Endothelial cell (in vitro differentiated cells): Measurements from ENCODE around the gene ELAVL2. TPM values are rescaled to one million over a fixed set of nuclear protein-coding genes. Genes with fewer than 3 reads are reported as not detected.

Experiments used
- DNase-seq: peaks from one replicate; pipeline ENCODE4 v3.0.0; 2021; ENCODE audit warnings: low spot score
- H3K27ac Mint-ChIP-seq: one replicate; pipeline ENCODE4 v1.8.0; 2021; ENCODE audit warnings: mixed read lengths, inconsistent platforms; ENCODE audit not compliant: unreplicated experiment
- H3K27me3 Mint-ChIP-seq: one replicate; pipeline ENCODE4 v1.8.0; 2021; ENCODE audit warnings: mild to moderate bottlenecking, moderate library complexity, mixed read lengths, inconsistent platforms; ENCODE audit not compliant: unreplicated experiment
- H3K36me3 Mint-ChIP-seq: one replicate; pipeline ENCODE4 v1.8.0; 2021; ENCODE audit warnings: mild to moderate bottlenecking, low read depth, mixed read lengths, inconsistent platforms; ENCODE audit not compliant: unreplicated experiment
- H3K4me1 Mint-ChIP-seq: one replicate; pipeline ENCODE4 v1.8.0; 2021; ENCODE audit warnings: mild to moderate bottlenecking, mixed read lengths, inconsistent platforms; ENCODE audit not compliant: unreplicated experiment
- H3K4me3 Mint-ChIP-seq: one replicate; pipeline ENCODE4 v1.8.0; 2021; ENCODE audit warnings: mild to moderate bottlenecking, mixed read lengths, inconsistent platforms; ENCODE audit not compliant: unreplicated experiment
- H3K9me3 Mint-ChIP-seq: one replicate; pipeline ENCODE4 v1.8.0; 2021; ENCODE audit warnings: mixed read lengths, inconsistent platforms; ENCODE audit not compliant: unreplicated experiment
- total RNA-seq: library from RNA; stranded (reverse); fragmentation: NEBNext Ultra II Directional; extraction: Animal tissue kit (Norgen Biotek cat#: 25700); gene quantifications from one replicate; pipeline ENCODE4 v1.2.1, GENCODE V29; 2021; ENCODE audit not compliant: unreplicated experiment
- TF ChIP-seq, protein P1 (sequence below): fragments of 200-600 bp; sonication (generic); IDR thresholded peaks from one replicate; pipeline ENCODE4 v1.5.0; 2021; ENCODE audit warnings: antibody characterized with exemption; ENCODE audit not compliant: unreplicated experiment

Gene ELAVL2
- total RNA-seq, 1 donor from 2014 or later, result 10.3 TPM

- H3K27ac Mint-ChIP-seq, result no peak overlapping the region
- TF ChIP-seq, protein P1, sequence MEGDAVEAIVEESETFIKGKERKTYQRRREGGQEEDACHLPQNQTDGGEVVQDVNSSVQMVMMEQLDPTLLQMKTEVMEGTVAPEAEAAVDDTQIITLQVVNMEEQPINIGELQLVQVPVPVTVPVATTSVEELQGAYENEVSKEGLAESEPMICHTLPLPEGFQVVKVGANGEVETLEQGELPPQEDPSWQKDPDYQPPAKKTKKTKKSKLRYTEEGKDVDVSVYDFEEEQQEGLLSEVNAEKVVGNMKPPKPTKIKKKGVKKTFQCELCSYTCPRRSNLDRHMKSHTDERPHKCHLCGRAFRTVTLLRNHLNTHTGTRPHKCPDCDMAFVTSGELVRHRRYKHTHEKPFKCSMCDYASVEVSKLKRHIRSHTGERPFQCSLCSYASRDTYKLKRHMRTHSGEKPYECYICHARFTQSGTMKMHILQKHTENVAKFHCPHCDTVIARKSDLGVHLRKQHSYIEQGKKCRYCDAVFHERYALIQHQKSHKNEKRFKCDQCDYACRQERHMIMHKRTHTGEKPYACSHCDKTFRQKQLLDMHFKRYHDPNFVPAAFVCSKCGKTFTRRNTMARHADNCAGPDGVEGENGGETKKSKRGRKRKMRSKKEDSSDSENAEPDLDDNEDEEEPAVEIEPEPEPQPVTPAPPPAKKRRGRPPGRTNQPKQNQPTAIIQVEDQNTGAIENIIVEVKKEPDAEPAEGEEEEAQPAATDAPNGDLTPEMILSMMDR, result no peak
These were observed 57.2 kb downstream of the ELAVL2 start for GRCh38 chr9:23768861-23769260.

GRCh38 chr9:23766613-23767012 is 59.4 kb downstream of the ELAVL2 start:
- TF ChIP-seq, protein P1, result no peak
- H3K27ac Mint-ChIP-seq, result no peak overlapping the region
- peaks cover 13% of the 10 kb centered on the region for H3K4me1 Mint-ChIP-seq

More at GRCh38 chr9:23768861-23769260, 57.2 kb downstream of the ELAVL2 start:
- Mint-ChIP-seq H3K4me1 (peaks cover 13% of the 10 kb centered on the region), H3K36me3 (no peaks in the 10 kb centered on the region), H3K4me3 (no peak overlapping the region), H3K9me3 (no peaks in the 10 kb centered on the region), H3K27me3 (no peaks in the 10 kb centered on the region)
- DNase-seq, result no peak

GRCh38 chr9:23765561-23765960 is 60.5 kb downstream of the ELAVL2 start:
- no peak overlapping the region for H3K27ac Mint-ChIP-seq
- no peak overlapping the region for H3K4me3 Mint-ChIP-seq
- TF ChIP-seq, protein P1, result no peak
- peaks cover 13% of the 10 kb centered on the region for H3K4me1 Mint-ChIP-seq
- H3K27me3 Mint-ChIP-seq, result no peaks in the 10 kb centered on the region
- no peak for DNase-seq
- H3K9me3 Mint-ChIP-seq, result no peaks in the 10 kb centered on the region
- no peaks in the 10 kb centered on the region for H3K36me3 Mint-ChIP-seq

More at GRCh38 chr9:23766613-23767012, 59.4 kb downstream of the ELAVL2 start:
- H3K9me3 Mint-ChIP-seq, result no peaks in the 10 kb centered on the region
- DNase-seq, result no peak
- no peaks in the 10 kb centered on the region for H3K27me3 Mint-ChIP-seq
- no peak overlapping the region for H3K4me3 Mint-ChIP-seq
- no peaks in the 10 kb centered on the region for H3K36me3 Mint-ChIP-seq

GRCh38 chr9:23764219-23764618 is 61.8 kb downstream of the ELAVL2 start:
- DNase-seq, result no peak
- H3K4me1 Mint-ChIP-seq, result peaks cover 6% of the 10 kb centered on the region

DNA sequence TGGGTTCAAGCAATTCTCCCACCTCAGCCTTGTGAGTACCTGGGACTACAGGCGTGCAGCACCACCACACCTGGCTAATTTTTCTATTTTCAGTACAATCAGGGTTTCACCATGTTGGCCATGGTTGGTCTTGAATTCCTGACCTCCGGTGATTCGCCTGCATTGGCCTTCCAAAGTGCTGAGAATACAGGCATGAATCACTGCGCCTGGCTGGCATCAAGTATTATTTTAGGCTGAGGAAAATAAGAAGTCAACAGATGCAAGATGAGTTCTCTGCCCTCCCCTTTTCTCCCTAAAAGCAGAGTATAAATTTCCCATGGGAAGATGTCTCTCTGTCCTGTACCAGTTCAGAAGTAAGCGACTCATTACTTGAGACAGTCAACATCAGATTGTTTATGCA is 71.5 kb downstream of the ELAVL2 start:
- Mint-ChIP-seq H3K4me1 (no peaks in the 10 kb centered on the region), H3K4me3 (no peak overlapping the region), H3K27ac (no peak overlapping the region), H3K36me3 (no peaks in the 10 kb centered on the region), H3K9me3 (no peaks in the 10 kb centered on the region), H3K27me3 (no peaks in the 10 kb centered on the region)
- DNase-seq, result no peak
- TF ChIP-seq, protein P1, result no peak

More at GRCh38 chr9:23764219-23764618, 61.8 kb downstream of the ELAVL2 start:
- Mint-ChIP-seq H3K27ac (no peak overlapping the region), H3K4me3 (no peak overlapping the region), H3K36me3 (no peaks in the 10 kb centered on the region), H3K9me3 (no peaks in the 10 kb centered on the region), H3K27me3 (no peaks in the 10 kb centered on the region)
- TF ChIP-seq, protein P1, result no peak
